LNCaP clone FGC (cell line): ENCODE data around the gene STAP2.

Experiments used
- DNase-seq: peaks from one replicate; pipeline ENCODE4 v3.0.0-alpha.2; 2011; ENCODE audit warnings: low read depth
- H3K4me3 ChIP-seq: 2 replicates; pipeline ENCODE4 v1.5.1; 2011; ENCODE audit warnings: mild to moderate bottlenecking, low read depth, low read length, control low read depth
- CTCF ChIP-seq: IDR thresholded peaks from 2 replicates; pipeline ENCODE4 v1.5.1; 2012; ENCODE audit warnings: mild to moderate bottlenecking; ENCODE audit not compliant: control insufficient read depth, insufficient read depth; ENCODE audit errors: extremely low read depth

STAP2 gene

GRCh38 chr19:4376991-4377781 lies 38.6 kb upstream of the STAP2 start:
- no peak for TF ChIP-seq CTCF
- H3K4me3 ChIP-seq = no peak overlapping the region
- no peak for DNase-seq

GRCh38 chr19:4376671-4376990 lies 38.0 kb upstream of the STAP2 start:
- no peak for TF ChIP-seq CTCF
- no peak for DNase-seq
- H3K4me3 ChIP-seq = no peak overlapping the region

- DNase-seq = no peak
- no peak for TF ChIP-seq CTCF
- H3K4me3 ChIP-seq = no peak overlapping the region
Measured at GRCh38 chr19:4376028-4376670, 37.5 kb upstream of the STAP2 start.

- no peak overlapping the region for H3K4me3 ChIP-seq
- no peak for DNase-seq
- peak; percentile 15; the same call in 1 of the 2 replicates for TF ChIP-seq CTCF
Measured at GRCh38 chr19:4375164-4376027, 36.8 kb upstream of the STAP2 start.

GRCh38 chr19:4374498-4375163 lies 36.0 kb upstream of the STAP2 start:
- no peak for TF ChIP-seq CTCF
- H3K4me3 ChIP-seq = no peak overlapping the region
- no peak for DNase-seq

- H3K4me3 ChIP-seq = no peak overlapping the region
- DNase-seq = no peak
- no peak for TF ChIP-seq CTCF
Measured at GRCh38 chr19:4373601-4374497, 35.2 kb upstream of the STAP2 start.
